ENCODE data around the gene LMF1.

- TF ChIP-seq CTCF (IDR thresholded peaks at IDR 0.05; ENCODE audit: low read depth, low read length) (no peak), POLR2A (IDR thresholded peaks at IDR 0.05; ENCODE audit: extremely low read depth, insufficient read length) (no peak)
Observed at GRCh38 chr16:900211-900610, 70.6 kb downstream of the LMF1 start.
